Stimulated activated memory B cell treated with anti-CD40 and anti-IgM and Interleukin-4, amounts not matched to agents 10 μg/mL and 1 μg/mL and 100 μg/mL, for 72 hours (primary cell): Measurements from ENCODE around the gene SH3RF3.
A peak's percentile ranks its signal among the peaks of the same experiment; 100 is the strongest.

Experiments
- ATAC-seq: fragments of 150-1000 bp; cut with Tn5 transposase; 2 replicates; pipeline ENCODE4 v1.10.0; 2021
- H3K27ac Mint-ChIP-seq: one replicate; pipeline ENCODE4 v1.8.0; 2022; ENCODE audit warnings: mild to moderate bottlenecking, mixed read lengths
- H3K27me3 Mint-ChIP-seq: one replicate; pipeline ENCODE4 v1.8.0; 2022; ENCODE audit warnings: mixed read lengths
- H3K36me3 Mint-ChIP-seq: one replicate; pipeline ENCODE4 v1.8.0; 2022; ENCODE audit warnings: mixed read lengths
- H3K4me1 Mint-ChIP-seq: one replicate; pipeline ENCODE4 v1.8.0; 2022; ENCODE audit warnings: mixed read lengths
- H3K4me3 Mint-ChIP-seq: one replicate; pipeline ENCODE4 v1.8.0; 2022; ENCODE audit warnings: mild to moderate bottlenecking, moderate library complexity, mixed read lengths
- H3K9me3 Mint-ChIP-seq: one replicate; pipeline ENCODE4 v1.8.0; 2022; ENCODE audit warnings: mixed read lengths

SH3RF3 gene

DNA sequence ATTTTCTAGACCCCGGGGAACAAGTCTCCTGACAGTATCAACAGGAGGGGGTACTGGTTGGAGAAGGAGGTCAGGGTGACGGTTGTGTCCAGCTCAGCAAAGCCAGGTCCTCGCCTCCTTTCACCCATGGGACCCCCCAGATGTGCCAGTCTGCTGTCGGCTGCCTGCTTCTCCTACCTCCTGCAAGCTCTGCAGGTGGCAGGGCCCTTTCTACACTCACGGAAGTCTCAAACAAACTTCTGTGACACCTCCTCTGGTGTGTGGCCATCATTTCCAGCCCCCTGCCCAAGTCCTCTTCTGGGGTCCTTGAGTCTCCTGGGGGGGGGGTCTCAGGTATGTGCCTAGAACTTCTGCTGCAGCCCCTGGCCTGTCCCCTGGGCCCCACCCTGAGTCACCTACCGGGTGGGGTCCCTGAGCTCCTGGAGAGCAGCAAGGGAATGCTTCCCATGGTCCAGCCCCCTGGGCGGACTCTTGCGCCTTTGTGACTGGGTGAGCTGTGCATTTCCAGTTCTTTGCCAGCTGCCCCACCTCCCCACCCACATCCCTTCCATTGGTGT is 12.8 kb downstream of the SH3RF3 start:
- Mint-ChIP-seq H3K27me3 (peaks cover 39% of the 10 kb centered on the region), H3K4me1 (peaks cover 16% of the 10 kb centered on the region), H3K36me3 (no peaks in the 10 kb centered on the region), H3K27ac (no peak overlapping the region), H3K9me3 (no peaks in the 10 kb centered on the region), H3K4me3 (no peak overlapping the region)
- ATAC-seq = no peak

DNA sequence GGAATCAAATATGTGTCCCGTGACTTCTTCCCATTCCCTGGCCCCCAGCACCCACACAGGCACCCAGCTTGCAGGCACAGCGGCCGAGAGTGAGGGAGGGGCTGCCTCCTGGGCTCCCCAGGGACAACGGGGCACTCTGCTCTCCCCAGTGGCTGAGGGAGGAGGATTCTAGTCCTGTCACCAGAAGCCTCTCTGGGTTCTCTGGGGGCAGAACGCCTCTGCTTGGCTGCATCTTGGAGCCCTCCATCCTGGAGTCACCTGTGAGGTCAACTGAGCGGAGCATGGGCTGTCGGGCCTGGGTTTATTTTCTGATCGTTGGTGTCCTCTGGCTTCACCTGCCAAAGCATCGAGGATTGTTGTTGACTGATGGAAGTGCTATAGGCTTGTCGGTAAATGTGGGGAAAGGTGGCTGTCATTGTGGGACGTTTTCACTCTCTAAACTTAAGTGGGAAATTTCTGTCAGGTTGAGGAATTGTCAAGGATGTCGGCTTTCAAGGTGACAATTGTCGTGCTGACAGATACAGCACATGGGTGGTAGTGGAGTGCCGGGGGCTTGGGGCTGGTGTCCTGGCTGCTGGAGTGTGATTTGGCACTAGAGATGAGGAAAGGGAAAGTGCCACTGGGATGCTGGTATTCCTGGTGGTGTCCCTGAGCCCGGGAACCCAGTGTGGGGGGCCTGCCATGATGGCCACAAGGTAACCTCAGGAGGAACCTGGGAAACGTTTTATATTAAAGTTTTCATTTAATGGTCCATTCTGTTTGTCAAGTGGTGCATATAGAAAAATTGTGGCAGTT is 13.6 kb downstream of the SH3RF3 start:
- Mint-ChIP-seq H3K4me1 (peaks cover 16% of the 10 kb centered on the region), H3K27ac (no peak overlapping the region), H3K4me3 (no peak overlapping the region), H3K9me3 (no peaks in the 10 kb centered on the region), H3K36me3 (no peaks in the 10 kb centered on the region), H3K27me3 (peaks cover 36% of the 10 kb centered on the region)
- ATAC-seq = no peak

DNA sequence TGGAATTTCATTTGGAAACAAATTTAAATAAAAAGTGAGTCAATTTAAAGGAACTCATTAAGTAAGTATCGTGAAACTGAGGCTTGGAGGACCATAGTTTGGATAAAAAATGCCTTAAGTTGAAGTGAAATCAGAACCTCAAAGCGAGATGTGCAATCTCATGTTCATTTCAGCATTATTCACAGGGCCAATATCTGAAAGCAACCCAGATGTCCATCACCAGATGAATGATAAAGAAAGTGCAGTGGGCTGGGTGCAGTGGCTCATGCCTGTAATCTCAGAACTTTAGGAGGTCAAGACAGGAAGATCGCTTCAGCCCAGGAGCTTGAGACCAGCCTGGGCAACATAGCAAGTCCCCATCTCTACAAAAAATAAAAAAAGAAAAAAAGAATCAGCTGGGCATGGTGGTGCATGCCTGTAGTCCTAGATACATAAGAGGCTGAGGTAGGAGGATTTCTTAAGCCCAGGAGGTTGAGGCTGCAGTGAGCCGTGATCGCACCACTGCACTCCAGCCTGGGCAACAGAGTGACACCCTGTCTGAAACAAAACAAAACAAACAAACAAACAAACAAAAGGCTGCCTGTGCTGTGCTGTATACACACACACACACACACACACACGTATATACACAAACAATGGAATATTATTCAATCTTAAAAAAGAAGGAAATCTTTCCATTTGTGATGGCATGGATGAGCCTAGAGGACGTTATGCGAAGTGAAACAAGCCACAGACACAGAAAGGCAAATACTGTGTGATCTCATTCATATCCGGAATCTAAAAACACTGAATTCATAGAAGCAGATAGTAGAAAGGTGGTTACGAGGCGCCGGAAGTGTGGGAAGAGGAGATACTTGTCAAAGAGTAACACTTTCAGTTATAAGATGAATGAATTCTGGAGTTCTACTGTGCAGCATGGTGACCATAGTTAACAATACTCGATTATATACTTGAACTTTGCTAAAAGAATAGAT is 14.5 kb downstream of the SH3RF3 start:
- Mint-ChIP-seq H3K27me3 (peaks cover 36% of the 10 kb centered on the region), H3K27ac (no peak overlapping the region), H3K4me1 (peaks cover 16% of the 10 kb centered on the region), H3K36me3 (no peaks in the 10 kb centered on the region), H3K4me3 (no peak overlapping the region), H3K9me3 (no peaks in the 10 kb centered on the region)
- peak; percentile 43 for ATAC-seq

DNA sequence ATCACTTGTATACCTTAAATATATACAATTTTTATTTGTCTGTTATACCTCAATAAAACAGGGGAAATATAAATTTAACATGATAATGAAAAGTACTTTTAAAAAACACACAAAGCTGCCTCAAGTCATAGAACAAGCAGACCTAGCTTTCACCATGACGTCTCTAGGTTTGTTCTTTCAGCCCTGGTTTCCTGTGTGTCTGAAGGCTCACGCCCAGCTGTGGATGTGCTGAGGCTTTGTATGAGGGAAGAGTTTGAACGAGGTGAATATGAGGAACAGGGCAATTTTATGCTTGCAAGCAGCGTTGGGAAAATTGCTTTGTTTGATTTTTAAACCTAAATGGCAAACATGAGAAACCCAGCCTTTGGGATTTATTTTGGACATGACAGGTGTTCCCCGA is 15.3 kb downstream of the SH3RF3 start:
- Mint-ChIP-seq H3K27me3 (peaks cover 33% of the 10 kb centered on the region), H3K36me3 (no peaks in the 10 kb centered on the region), H3K27ac (no peak overlapping the region), H3K4me3 (no peak overlapping the region), H3K4me1 (peaks cover 16% of the 10 kb centered on the region), H3K9me3 (no peaks in the 10 kb centered on the region)
- ATAC-seq = no peak

DNA sequence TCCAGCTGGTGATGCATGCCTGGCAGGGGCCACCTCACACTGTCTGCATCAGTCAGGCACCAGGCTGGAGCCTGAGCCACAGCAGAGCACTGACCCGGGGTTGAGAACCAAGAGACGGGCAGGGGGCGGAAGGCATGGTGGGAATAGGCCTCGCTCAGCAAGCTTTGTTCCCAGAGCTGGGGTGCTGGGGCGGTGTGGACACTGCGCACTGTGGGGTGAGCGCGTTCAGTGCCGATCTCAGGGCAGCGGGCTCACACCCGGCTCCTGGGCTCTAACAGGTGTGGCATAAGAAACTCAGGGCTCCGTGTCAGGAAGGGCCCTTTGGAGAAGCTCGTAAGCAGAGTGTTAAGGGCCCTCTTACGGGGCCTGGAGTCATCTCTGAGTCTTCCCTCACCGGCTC is 15.7 kb downstream of the SH3RF3 start:
- no peak overlapping the region for H3K27ac Mint-ChIP-seq
- peaks cover 33% of the 10 kb centered on the region for H3K27me3 Mint-ChIP-seq
- no peaks in the 10 kb centered on the region for H3K9me3 Mint-ChIP-seq
- no peak for ATAC-seq
- peaks cover 16% of the 10 kb centered on the region for H3K4me1 Mint-ChIP-seq
- H3K36me3 Mint-ChIP-seq = no peaks in the 10 kb centered on the region
- no peak overlapping the region for H3K4me3 Mint-ChIP-seq

DNA sequence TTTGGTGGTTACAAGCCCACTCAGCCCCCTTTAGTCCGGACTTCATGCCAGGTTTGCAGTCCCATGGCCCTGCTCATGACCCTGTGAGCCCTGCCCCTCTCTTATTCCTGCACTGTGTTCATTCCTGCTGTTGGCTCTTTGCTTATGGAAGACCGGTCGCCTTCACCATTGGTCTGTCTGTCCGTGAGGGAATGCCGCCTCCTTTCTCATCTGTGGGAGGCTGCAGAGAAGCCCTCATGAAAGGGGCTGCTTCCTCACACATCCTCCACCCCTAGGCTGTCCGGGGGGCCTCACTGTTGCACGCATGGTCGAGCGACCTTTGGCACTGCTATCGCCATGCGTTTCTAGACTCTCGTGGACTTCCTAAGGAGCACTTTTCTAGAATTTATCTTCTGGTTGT is 16.3 kb downstream of the SH3RF3 start:
- no peak for ATAC-seq
- Mint-ChIP-seq H3K36me3 (no peaks in the 10 kb centered on the region), H3K27ac (no peak overlapping the region), H3K4me1 (peaks cover 16% of the 10 kb centered on the region), H3K9me3 (no peaks in the 10 kb centered on the region), H3K4me3 (no peak overlapping the region), H3K27me3 (peaks cover 33% of the 10 kb centered on the region)

DNA sequence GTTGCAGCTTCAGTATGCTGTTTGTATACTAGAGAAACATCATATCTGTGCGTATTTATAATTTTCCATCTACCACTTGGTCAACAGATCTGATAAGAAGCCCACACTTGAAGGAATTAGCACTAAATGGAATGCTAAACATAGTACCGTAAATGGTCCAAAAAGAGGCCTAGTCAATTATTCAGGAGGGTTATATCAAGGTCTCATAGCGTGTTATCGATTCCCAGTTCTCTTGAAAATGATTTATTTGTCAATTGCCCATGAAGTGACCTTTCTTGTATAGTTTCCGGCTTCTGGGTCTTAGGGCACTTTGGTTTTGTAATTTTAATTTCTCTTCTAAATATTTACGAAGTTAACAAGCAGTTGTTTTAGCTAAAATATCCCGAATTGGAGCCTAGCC is 18.4 kb downstream of the SH3RF3 start:
- Mint-ChIP-seq H3K4me3 (no peak overlapping the region), H3K27ac (no peak overlapping the region), H3K27me3 (peaks cover 18% of the 10 kb centered on the region), H3K4me1 (peaks cover 16% of the 10 kb centered on the region), H3K9me3 (no peaks in the 10 kb centered on the region), H3K36me3 (no peaks in the 10 kb centered on the region)
- ATAC-seq = no peak

DNA sequence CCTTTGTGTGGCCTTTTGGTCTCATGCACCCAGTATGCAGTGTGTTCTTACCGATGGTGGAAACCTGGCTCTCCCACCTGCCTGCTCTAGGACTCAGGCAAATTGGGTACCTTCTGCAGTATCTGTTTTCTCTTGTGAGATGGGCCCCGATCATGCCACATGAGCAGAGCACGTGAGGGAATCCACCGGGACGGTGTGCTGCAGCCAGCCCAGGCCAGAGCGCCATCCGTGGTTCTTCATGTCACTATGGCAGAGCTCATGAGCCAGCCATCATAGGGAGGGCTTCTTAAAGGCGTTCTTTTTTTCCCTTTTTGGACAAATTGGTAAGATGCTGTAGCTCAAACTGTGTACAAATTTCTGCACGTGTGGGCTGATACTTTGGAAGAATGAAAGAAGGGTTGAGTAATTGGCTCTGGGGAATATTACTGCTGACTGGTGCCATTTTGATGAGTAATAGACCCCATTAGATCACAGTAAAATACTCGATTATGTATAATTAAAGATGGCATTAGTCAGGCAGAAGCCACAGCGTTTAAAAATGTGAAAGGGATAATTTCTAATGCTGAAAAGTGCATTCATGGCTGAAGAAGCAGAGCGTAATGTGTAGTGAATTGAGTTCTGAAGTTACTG is 19.2 kb downstream of the SH3RF3 start:
- H3K9me3 Mint-ChIP-seq = no peaks in the 10 kb centered on the region
- H3K4me1 Mint-ChIP-seq = peaks cover 15% of the 10 kb centered on the region
- no peak overlapping the region for H3K4me3 Mint-ChIP-seq
- H3K27ac Mint-ChIP-seq = no peak overlapping the region
- ATAC-seq = no peak
- peaks cover 11% of the 10 kb centered on the region for H3K27me3 Mint-ChIP-seq
- no peaks in the 10 kb centered on the region for H3K36me3 Mint-ChIP-seq

DNA sequence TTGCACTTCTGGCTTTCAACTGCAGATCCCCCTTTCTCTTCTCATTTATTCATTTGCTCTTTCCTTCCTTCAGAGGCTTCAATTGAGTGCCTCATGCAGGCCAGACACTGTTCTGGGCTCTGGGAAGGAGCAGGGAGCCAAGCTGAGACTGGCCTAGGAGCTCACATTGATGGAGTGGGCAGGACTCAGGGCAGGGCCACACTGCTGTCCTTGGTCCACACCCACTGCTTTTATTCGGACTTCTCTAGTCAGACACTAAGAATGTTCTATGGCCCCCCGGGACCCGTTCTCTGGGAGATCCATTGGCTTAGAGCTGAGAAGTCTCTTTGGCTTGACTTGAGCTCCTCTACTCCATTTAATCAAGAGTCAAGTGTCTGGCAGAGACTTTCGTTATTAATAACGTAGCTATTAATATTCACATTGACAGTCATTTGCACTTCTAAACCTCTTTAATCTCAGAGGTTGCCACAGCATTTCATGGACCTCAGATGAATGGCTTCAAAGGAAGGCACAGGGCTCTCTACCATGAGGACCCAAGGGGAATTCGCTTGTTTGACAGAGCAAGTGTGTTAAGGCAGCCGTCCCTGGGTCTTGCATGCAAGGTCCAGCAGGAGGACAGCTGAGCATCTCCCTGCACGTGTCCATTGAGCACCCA is 20.1 kb downstream of the SH3RF3 start:
- H3K36me3 Mint-ChIP-seq = no peaks in the 10 kb centered on the region
- no peak overlapping the region for H3K4me3 Mint-ChIP-seq
- peaks cover 11% of the 10 kb centered on the region for H3K27me3 Mint-ChIP-seq
- H3K9me3 Mint-ChIP-seq = no peaks in the 10 kb centered on the region
- no peak for ATAC-seq
- H3K4me1 Mint-ChIP-seq = peaks cover 7% of the 10 kb centered on the region
- no peak overlapping the region for H3K27ac Mint-ChIP-seq

DNA sequence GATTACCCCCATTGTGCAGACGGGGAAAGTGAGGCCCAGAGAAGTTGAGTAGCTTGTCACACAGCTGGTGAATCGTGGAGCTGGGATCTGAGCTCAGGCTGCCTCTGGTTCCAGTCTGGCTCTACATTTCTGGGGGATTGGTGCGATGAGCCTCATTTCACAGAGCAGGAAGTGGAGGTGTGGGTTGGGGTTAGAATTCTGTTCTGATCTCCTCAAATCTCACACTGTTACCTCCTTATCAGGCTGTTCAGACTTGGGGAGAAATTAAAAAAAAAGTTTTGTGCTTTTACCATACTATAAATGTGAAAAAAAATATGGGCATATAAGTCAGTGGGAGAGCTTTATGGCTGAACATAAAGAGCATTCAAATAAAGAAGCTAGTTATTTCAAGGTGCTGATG is 21.6 kb downstream of the SH3RF3 start:
- no peak for ATAC-seq
- H3K27me3 Mint-ChIP-seq = peaks cover 11% of the 10 kb centered on the region
- no peaks in the 10 kb centered on the region for H3K9me3 Mint-ChIP-seq
- H3K4me3 Mint-ChIP-seq = no peak overlapping the region
- no peaks in the 10 kb centered on the region for H3K36me3 Mint-ChIP-seq
- no peaks in the 10 kb centered on the region for H3K4me1 Mint-ChIP-seq
- no peak overlapping the region for H3K27ac Mint-ChIP-seq

DNA sequence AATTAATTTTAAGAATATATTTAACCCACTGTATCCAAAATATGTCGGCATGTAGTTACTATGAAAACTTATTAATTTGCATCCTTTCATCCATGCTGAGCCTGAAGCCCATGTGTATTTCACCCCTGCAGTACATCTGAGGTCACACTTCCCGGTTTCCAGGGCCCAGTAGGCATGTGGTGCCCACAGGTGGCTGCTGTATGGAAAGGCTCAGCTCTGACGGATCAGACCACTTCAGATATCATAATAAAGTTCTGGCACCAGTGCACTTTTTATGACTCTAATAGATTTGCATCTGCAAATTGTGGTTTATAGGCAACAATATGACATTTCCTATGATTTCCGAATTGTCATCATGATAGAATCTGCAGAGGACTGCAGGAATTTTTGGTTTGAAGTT is 22.5 kb downstream of the SH3RF3 start:
- Mint-ChIP-seq H3K4me1 (no peaks in the 10 kb centered on the region), H3K36me3 (no peaks in the 10 kb centered on the region), H3K9me3 (no peaks in the 10 kb centered on the region), H3K27ac (no peak overlapping the region), H3K4me3 (no peak overlapping the region), H3K27me3 (peaks cover 11% of the 10 kb centered on the region)
- ATAC-seq = no peak

DNA sequence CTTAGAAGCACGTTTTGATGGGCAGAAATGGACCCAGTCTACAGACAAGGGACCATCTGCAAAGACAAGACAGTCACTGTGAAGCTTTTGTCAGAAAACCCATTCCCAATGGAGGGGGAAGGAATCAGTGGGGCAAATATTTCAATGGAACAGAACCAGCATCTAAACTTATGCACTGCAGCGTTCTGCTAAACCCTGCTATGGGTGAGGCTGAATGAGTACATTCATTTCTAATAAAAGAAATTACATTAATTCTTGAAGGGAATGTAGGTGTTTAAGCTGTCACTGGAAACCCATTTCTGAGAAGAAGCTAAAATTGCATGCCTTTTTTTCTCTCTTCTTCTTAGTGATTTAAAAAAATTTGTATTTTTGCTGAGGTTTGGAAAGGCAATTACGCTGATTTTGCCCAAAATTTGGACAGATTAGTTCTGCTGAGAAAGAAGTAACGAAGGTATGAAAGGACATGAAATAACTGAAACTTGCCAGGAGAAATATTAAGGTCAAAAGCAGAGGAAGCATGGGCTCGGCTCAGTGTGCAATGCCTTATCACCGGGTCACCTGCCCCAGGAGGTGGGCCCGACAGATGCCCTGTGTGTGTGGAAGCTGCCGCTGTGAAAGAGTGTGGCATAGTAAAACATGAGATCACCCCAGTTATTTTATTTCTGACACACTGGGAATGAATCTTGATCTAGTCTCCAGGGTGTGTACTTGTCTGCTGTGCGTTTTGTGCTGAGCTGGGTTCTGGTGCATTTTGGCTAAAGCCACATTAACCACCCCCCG is 24.2 kb downstream of the SH3RF3 start:
- no peaks in the 10 kb centered on the region for H3K9me3 Mint-ChIP-seq
- no peaks in the 10 kb centered on the region for H3K4me1 Mint-ChIP-seq
- H3K36me3 Mint-ChIP-seq = no peaks in the 10 kb centered on the region
- ATAC-seq = no peak
- H3K4me3 Mint-ChIP-seq = no peak overlapping the region
- H3K27ac Mint-ChIP-seq = no peak overlapping the region
- peaks cover 1% of the 10 kb centered on the region for H3K27me3 Mint-ChIP-seq

DNA sequence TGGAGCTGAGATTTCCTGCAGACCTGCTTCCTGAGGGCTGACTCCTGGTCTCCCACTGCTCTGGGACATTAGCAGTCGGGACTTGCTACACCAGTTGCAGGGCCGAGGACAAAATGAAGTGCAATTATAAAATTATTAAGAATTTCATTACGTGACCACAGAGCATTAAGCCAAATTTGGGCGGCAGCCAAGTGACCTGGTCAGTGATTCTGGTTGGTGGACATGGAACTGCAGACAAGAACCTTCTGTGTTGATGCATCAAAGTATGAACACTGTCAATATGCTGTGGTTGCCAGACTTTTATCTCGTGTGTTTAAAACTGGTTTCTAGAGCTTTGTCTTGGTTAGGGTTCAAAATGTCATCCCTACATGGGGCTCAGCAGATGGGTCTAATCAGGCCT is 24.8 kb downstream of the SH3RF3 start:
- no peaks in the 10 kb centered on the region for H3K36me3 Mint-ChIP-seq
- H3K27me3 Mint-ChIP-seq = peaks cover 5% of the 10 kb centered on the region
- H3K27ac Mint-ChIP-seq = no peak overlapping the region
- no peak overlapping the region for H3K4me3 Mint-ChIP-seq
- ATAC-seq = no peak
- H3K9me3 Mint-ChIP-seq = no peaks in the 10 kb centered on the region
- H3K4me1 Mint-ChIP-seq = no peaks in the 10 kb centered on the region

DNA sequence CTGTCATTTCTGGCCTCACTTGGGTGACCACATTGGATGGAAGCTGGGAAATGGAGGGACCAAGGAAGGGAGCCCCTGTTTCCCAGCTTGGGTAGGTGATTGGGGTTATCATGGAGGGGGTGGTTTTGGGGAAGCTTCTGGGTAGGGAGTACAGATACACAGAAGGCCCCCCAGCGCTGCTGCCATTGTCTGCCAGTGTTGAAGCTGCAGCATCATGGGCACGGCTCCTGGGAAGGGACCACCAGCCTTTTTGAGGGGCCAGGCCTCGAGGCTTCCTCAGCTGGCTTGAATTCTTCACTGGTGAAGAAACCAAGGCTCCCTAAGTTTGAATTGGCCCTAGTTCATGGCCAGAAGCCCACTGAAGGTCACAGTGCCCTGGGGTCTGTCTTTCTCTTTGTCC is 25.2 kb downstream of the SH3RF3 start:
- Mint-ChIP-seq H3K27ac (no peak overlapping the region), H3K27me3 (peaks cover 9% of the 10 kb centered on the region), H3K4me1 (no peaks in the 10 kb centered on the region), H3K36me3 (no peaks in the 10 kb centered on the region), H3K4me3 (no peak overlapping the region), H3K9me3 (no peaks in the 10 kb centered on the region)
- no peak for ATAC-seq
